ENCODE data around the gene CNOT1. TPM values are rescaled to one million over a fixed set of nuclear protein-coding genes. Genes with fewer than 3 reads are reported as not detected.

Gene CNOT1
- total RNA-seq, 6 donors from 2014 or later: 78.9 to 158 (median 151) TPM

- WGBS, 2 donors: 85 to 94% methylated on average over 3 of the region's 3 CpGs
- no peak for ATAC-seq (ENCODE audit: low FRiP score in 2 of 2)
These were observed 94.5 kb downstream of the CNOT1 start for GRCh38 chr16:58535100-58535499.

GRCh38 chr16:58533751-58534470 lies 95.7 kb downstream of the CNOT1 start:
- Histone ChIP-seq H3K4me3 (no peak overlapping the region), H3K4me1 (no peaks in the 10 kb centered on the region), H3K36me3 (peaks cover 58 to 100% (median 88%) of the 10 kb centered on the region in 4 donors), H3K9me3 (no peaks in the 10 kb centered on the region), H3K27me3 (no peaks in the 10 kb centered on the region), H3K27ac (no peak overlapping the region)
- 90 to 95% methylated on average over 14 of the region's 14 CpGs for WGBS, 2 donors
- DNase-seq: no peak
- ATAC-seq (ENCODE audit: low FRiP score in 2 of 2): no peak
- TF ChIP-seq POLR2A (IDR thresholded peaks at IDR 0.05) (no peak), POLR2AphosphoS5 (IDR thresholded peaks at IDR 0.05) (no peak), CTCF (IDR thresholded peaks at IDR 0.05) (no peak), EP300 (IDR thresholded peaks at IDR 0.05) (no peak)

More at GRCh38 chr16:58535100-58535499, 94.5 kb downstream of the CNOT1 start:
- DNase-seq: no peak
- Histone ChIP-seq H3K4me3 (no peak overlapping the region), H3K4me1 (no peaks in the 10 kb centered on the region), H3K9me3 (no peaks in the 10 kb centered on the region), H3K27ac (no peak overlapping the region), H3K27me3 (no peaks in the 10 kb centered on the region), H3K36me3 (peaks cover 63 to 100% (median 89%) of the 10 kb centered on the region in 4 donors)
- TF ChIP-seq EP300 (IDR thresholded peaks at IDR 0.05): no peak
- TF ChIP-seq POLR2A (IDR thresholded peaks at IDR 0.05): no peak
- no peak for TF ChIP-seq POLR2AphosphoS5 (IDR thresholded peaks at IDR 0.05)
- no peak for TF ChIP-seq CTCF (IDR thresholded peaks at IDR 0.05)

GRCh38 chr16:58532414-58532813 lies 97.2 kb downstream of the CNOT1 start:
- peaks cover 51 to 100% (median 87%) of the 10 kb centered on the region in 4 donors for H3K36me3 ChIP-seq
- H3K4me3 ChIP-seq: no peak overlapping the region
- no peaks in the 10 kb centered on the region for H3K9me3 ChIP-seq
- no peaks in the 10 kb centered on the region for H3K27me3 ChIP-seq
- H3K27ac ChIP-seq: no peak overlapping the region
- 91 to 98% methylated on average over 3 of the region's 3 CpGs for WGBS, 2 donors
- TF ChIP-seq EP300 (IDR thresholded peaks at IDR 0.05) (no peak), POLR2AphosphoS5 (IDR thresholded peaks at IDR 0.05) (no peak), CTCF (IDR thresholded peaks at IDR 0.05) (no peak), POLR2A (IDR thresholded peaks at IDR 0.05) (no peak)
- H3K4me1 ChIP-seq: no peaks in the 10 kb centered on the region
- DNase-seq (no peak), ATAC-seq (ENCODE audit: low FRiP score in 2 of 2) (no peak)

GRCh38 chr16:58530179-58530578 lies 99.4 kb downstream of the CNOT1 start:
- Histone ChIP-seq H3K4me3 (no peak overlapping the region), H3K4me1 (no peaks in the 10 kb centered on the region), H3K27ac (no peak overlapping the region), H3K27me3 (no peaks in the 10 kb centered on the region), H3K9me3 (no peaks in the 10 kb centered on the region), H3K36me3 (peaks cover 42 to 100% (median 82%) of the 10 kb centered on the region in 4 donors)
- no peak for DNase-seq
- WGBS, 2 donors: 91 to 98% methylated on average over 5 of the region's 5 CpGs
- ATAC-seq (ENCODE audit: low FRiP score in 2 of 2): no peak
- TF ChIP-seq EP300 (IDR thresholded peaks at IDR 0.05): no peak
- TF ChIP-seq POLR2A (IDR thresholded peaks at IDR 0.05): no peak
- no peak for TF ChIP-seq POLR2AphosphoS5 (IDR thresholded peaks at IDR 0.05)
- no peak for TF ChIP-seq CTCF (IDR thresholded peaks at IDR 0.05)

- DNase-seq (no peak), ATAC-seq (ENCODE audit: low FRiP score in 2 of 2) (no peak)
- Histone ChIP-seq H3K36me3 (peaks cover 40 to 84% (median 69%) of the 10 kb centered on the region in 4 donors), H3K9me3 (no peaks in the 10 kb centered on the region), H3K27me3 (no peaks in the 10 kb centered on the region), H3K4me3 (no peak overlapping the region), H3K27ac (no peak overlapping the region), H3K4me1 (peaks cover 11 to 22% (median 11%) of the 10 kb centered on the region in 4 donors)
- no peak for TF ChIP-seq POLR2AphosphoS5 (IDR thresholded peaks at IDR 0.05)
These were observed 109.9 kb downstream of the CNOT1 start for GRCh38 chr16:58519707-58520106.

Data from upper lobe of left lung (tissue), 6 donors.